ENCODE data around the gene KIF23.

Gene KIF23

GRCh38 chr15:69490356-69491037, 76.3 kb downstream of the KIF23 start:
- no peaks in the 10 kb centered on the region for H3K36me3 ChIP-seq (ENCODE audit: control insufficient read depth, insufficient read depth, low read length)
- H3K4me3 ChIP-seq (ENCODE audit: low read length), result no peak overlapping the region
- H3K9me3 ChIP-seq (ENCODE audit: control insufficient read depth, low read length), result no peaks in the 10 kb centered on the region
- no peaks in the 10 kb centered on the region for H3K27me3 ChIP-seq (ENCODE audit: control insufficient read depth, insufficient read depth, low read length)
- no peaks in the 10 kb centered on the region for H3K4me1 ChIP-seq (ENCODE audit: control insufficient read depth, insufficient read depth, low read length)
- H3K9ac ChIP-seq (ENCODE audit: low read length), result no peak overlapping the region

- no peaks in the 10 kb centered on the region for H3K9me3 ChIP-seq (ENCODE audit: control insufficient read depth, low read length)
- no peak overlapping the region for H3K4me3 ChIP-seq (ENCODE audit: low read length)
- H3K4me1 ChIP-seq (ENCODE audit: control insufficient read depth, insufficient read depth, low read length), result no peaks in the 10 kb centered on the region
- no peaks in the 10 kb centered on the region for H3K36me3 ChIP-seq (ENCODE audit: control insufficient read depth, insufficient read depth, low read length)
- no peaks in the 10 kb centered on the region for H3K27me3 ChIP-seq (ENCODE audit: control insufficient read depth, insufficient read depth, low read length)
- no peak overlapping the region for H3K9ac ChIP-seq (ENCODE audit: low read length)
Observed at GRCh38 chr15:69491038-69491505, 76.9 kb downstream of the KIF23 start.

DNA sequence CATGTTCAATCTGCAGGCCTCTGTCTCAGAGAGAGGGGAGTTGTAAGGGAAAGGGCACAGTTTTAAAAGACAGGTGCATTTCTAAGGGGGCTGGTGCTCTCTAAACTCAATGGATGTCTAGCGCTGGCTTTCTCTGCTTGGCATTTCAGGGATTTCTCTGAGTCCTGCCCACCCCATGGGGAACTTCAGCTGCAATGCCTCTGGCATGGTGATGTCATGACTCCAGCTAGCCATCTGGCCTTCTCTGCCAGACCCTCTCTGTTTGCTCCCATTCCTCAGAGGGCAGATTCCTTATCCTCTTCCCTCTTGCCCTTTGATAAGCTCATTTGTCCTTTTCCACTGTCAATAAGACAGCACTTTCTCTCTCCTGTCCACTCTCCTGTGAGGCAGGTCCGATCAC, 79.3 kb downstream of the KIF23 start:
- H3K4me3 ChIP-seq (ENCODE audit: low read length), result no peak overlapping the region
- H3K9me3 ChIP-seq (ENCODE audit: control insufficient read depth, low read length), result no peaks in the 10 kb centered on the region
- H3K4me1 ChIP-seq (ENCODE audit: control insufficient read depth, insufficient read depth, low read length), result no peaks in the 10 kb centered on the region
- H3K27me3 ChIP-seq (ENCODE audit: control insufficient read depth, insufficient read depth, low read length), result no peaks in the 10 kb centered on the region
- no peak overlapping the region for H3K9ac ChIP-seq (ENCODE audit: low read length)
- no peaks in the 10 kb centered on the region for H3K36me3 ChIP-seq (ENCODE audit: control insufficient read depth, insufficient read depth, low read length)

DNA sequence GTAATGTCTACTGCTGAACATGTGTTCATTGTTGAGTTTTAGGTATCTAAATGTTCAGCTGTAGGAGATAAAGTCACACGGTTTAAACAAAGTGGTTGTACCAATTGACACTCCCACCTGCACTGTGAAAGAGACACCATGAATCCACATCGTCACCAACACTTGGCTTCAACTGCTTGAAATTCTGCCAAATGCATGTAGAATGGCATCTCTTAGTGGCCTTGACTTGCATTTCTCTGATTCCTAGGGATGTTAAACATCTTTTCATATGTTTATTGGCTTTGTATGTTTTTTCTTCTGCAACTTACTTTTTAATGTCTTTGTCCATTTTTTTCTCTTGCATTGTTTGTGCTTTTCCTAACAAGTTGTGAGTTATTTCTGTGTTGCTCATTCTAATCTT, 81.9 kb downstream of the KIF23 start:
- Histone ChIP-seq H3K9ac (ENCODE audit: low read length) (no peak overlapping the region), H3K4me3 (ENCODE audit: low read length) (no peak overlapping the region), H3K27me3 (ENCODE audit: control insufficient read depth, insufficient read depth, low read length) (no peaks in the 10 kb centered on the region), H3K9me3 (ENCODE audit: control insufficient read depth, low read length) (no peaks in the 10 kb centered on the region), H3K4me1 (ENCODE audit: control insufficient read depth, insufficient read depth, low read length) (no peaks in the 10 kb centered on the region), H3K36me3 (ENCODE audit: control insufficient read depth, insufficient read depth, low read length) (no peaks in the 10 kb centered on the region)

GRCh38 chr15:69497076-69497475, 82.9 kb downstream of the KIF23 start:
- H3K9me3 ChIP-seq (ENCODE audit: control insufficient read depth, low read length), result no peaks in the 10 kb centered on the region
- H3K9ac ChIP-seq (ENCODE audit: low read length), result no peak overlapping the region
- no peak overlapping the region for H3K4me3 ChIP-seq (ENCODE audit: low read length)
- H3K27me3 ChIP-seq (ENCODE audit: control insufficient read depth, insufficient read depth, low read length), result no peaks in the 10 kb centered on the region
- H3K4me1 ChIP-seq (ENCODE audit: control insufficient read depth, insufficient read depth, low read length), result no peaks in the 10 kb centered on the region
- no peaks in the 10 kb centered on the region for H3K36me3 ChIP-seq (ENCODE audit: control insufficient read depth, insufficient read depth, low read length)

DNA sequence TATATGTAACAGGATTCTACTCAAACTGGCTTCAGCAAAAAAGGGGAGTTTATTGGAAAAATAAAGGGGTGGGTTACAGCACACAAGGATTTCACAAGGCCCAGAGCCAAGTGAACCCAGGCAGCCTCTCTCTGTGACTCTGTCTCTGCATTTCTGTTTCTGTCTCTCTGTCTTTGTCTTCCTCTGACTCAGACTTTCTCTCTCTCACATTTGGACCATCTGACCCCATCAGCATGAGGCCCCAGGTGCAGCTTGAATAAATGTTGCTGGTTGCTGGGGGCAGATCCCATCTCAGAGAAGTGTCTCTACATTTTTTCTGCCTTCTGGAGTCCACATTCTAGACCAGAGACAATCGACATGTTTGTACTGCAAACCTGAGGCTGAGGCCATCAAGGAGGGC, 83.5 kb downstream of the KIF23 start:
- Histone ChIP-seq H3K9me3 (ENCODE audit: control insufficient read depth, low read length) (no peaks in the 10 kb centered on the region), H3K36me3 (ENCODE audit: control insufficient read depth, insufficient read depth, low read length) (no peaks in the 10 kb centered on the region), H3K9ac (ENCODE audit: low read length) (no peak overlapping the region), H3K4me3 (ENCODE audit: low read length) (no peak overlapping the region), H3K4me1 (ENCODE audit: control insufficient read depth, insufficient read depth, low read length) (no peaks in the 10 kb centered on the region), H3K27me3 (ENCODE audit: control insufficient read depth, insufficient read depth, low read length) (no peaks in the 10 kb centered on the region)
